K562 (cell line): ENCODE results near the gene NEMP1. TPM values are rescaled to one million over a fixed set of nuclear protein-coding genes. Genes with fewer than 3 reads are reported as not detected.

Source experiments
- ATAC-seq: fragments of 200-7000 bp; cut with Tn5 transposase; 3 replicates; pipeline ENCODE4 v1.9.1; 2020; ENCODE audit warnings: moderate library complexity
- BruUV-seq: library from RNA; stranded (reverse); fragments of 400-500 nt; replicated peaks from 2 replicates; lab custom pipeline; 2021; lab: Mats Ljungman, UMichigan
- CTCF ChIA-PET: fragments of 300-600 bp; formaldehyde crosslinking; extraction: SDS; loops from one replicate; lab custom pipeline; 2021; ENCODE audit warnings: low intra/inter-chr PET ratio; lab: Yijun Ruan, JAX
- POLR2A ChIA-PET: fragments of 300-600, 350-650 bp; sonication (Branson Sonifier 250); formaldehyde crosslinking; extraction: SDS; loops from one replicate; lab custom pipeline; 2021; ENCODE audit warnings: antibody characterized with exemption, inconsistent platforms; lab: Yijun Ruan, JAX
- DNase-seq, 4 experiments: peaks; one replicate each; pipeline versions ENCODE4 v3.0.0 to v3.0.0-alpha.2; 2011 to 2018; ENCODE audit warnings: low spot score in 3 of 4, mixed read lengths in 3 of 4; ENCODE audit errors: extremely low read depth in 1 of 4
- FAIRE-seq: peaks from 2 replicates; lab custom pipeline; 2011; peaks lifted over from hg19 to GRCh38; lab: Jason Lieb, UNC
- H2AFZ ChIP-seq: 2 replicates; pipeline ENCODE4 v1.6.0; 2011; ENCODE audit warnings: low read depth, low read length, control low read depth, inconsistent platforms
- H3K27ac ChIP-seq: fragments of 200-600 bp; 3 replicates; pipeline ENCODE4 v1.8.0; 2011; ENCODE audit warnings: low read depth, mild to moderate bottlenecking, control low read depth, inconsistent platforms, low read length, moderate library complexity, mixed read lengths; ENCODE audit errors: extremely low read depth
- H3K27me3 ChIP-seq, 2 experiments: fragments of 300-600 bp in 1 of 2; 2 replicates in 1 of 2; 3 replicates in 1 of 2; pipeline versions ENCODE4 v1.6.0 to v1.8.0; 2011; ENCODE audit warnings: inconsistent platforms in 2 of 2, low read length in 2 of 2, mild to moderate bottlenecking in 1 of 2, mixed read lengths in 1 of 2, moderate library complexity in 1 of 2; ENCODE audit not compliant: control insufficient read depth in 2 of 2, insufficient read depth in 2 of 2
- H3K36me3 ChIP-seq: fragments of 300-600 bp; 3 replicates; pipeline ENCODE4 v1.8.0; 2011; ENCODE audit warnings: mild to moderate bottlenecking, low read length, inconsistent platforms; ENCODE audit not compliant: control insufficient read depth, insufficient read depth
- H3K4me1 ChIP-seq, 2 experiments: fragments of 200-600 bp in 1 of 2; replicated peaks in 1 of 2; 2 replicates in 1 of 2; 3 replicates in 1 of 2; pipeline versions ENCODE4 v1.5.1 to v1.8.0; 2011; ENCODE audit warnings: inconsistent platforms in 2 of 2, low read length in 2 of 2, mild to moderate bottlenecking in 1 of 2, mixed read lengths in 1 of 2, moderate library complexity in 1 of 2; ENCODE audit not compliant: control insufficient read depth in 2 of 2, insufficient read depth in 2 of 2
- H3K4me2 ChIP-seq: 2 replicates; pipeline ENCODE4 v1.6.1; 2011; ENCODE audit warnings: low read length, control low read depth, inconsistent platforms, mixed read lengths; ENCODE audit not compliant: insufficient read depth
- H3K4me3 ChIP-seq: fragments of 200-600 bp; sonication (generic), shearing (Covaris generic); 2 replicates; pipeline ENCODE4 v1.5.1; 2016; ENCODE audit warnings: control low read depth, inconsistent platforms
- H3K79me2 ChIP-seq: fragments of 200-600 bp; 3 replicates; pipeline ENCODE4 v1.8.0; 2011; ENCODE audit warnings: low read length, inconsistent platforms; ENCODE audit not compliant: control insufficient read depth, insufficient read depth
- H3K9ac ChIP-seq, 2 experiments: 2 replicates each; pipeline versions ENCODE4 v1.6.0 to v1.6.1; 2011; ENCODE audit warnings: low read depth in 2 of 2, low read length in 2 of 2, control low read depth in 1 of 2, inconsistent platforms in 1 of 2, mild to moderate bottlenecking in 1 of 2, mixed read lengths in 1 of 2; ENCODE audit not compliant: insufficient read depth in 1 of 2
- H3K9me1 ChIP-seq: one replicate; pipeline ENCODE4 v1.6.0; 2011; ENCODE audit warnings: inconsistent platforms, mild to moderate bottlenecking, low read length, moderate library complexity; ENCODE audit not compliant: control insufficient read depth, insufficient read depth
- H3K9me3 ChIP-seq: replicated peaks from 2 replicates; pipeline ENCODE4 v1.5.1; 2011; ENCODE audit warnings: low read depth, low read length, inconsistent platforms; ENCODE audit not compliant: control insufficient read depth, insufficient read depth
- H4K20me1 ChIP-seq: replicated peaks from 2 replicates; pipeline ENCODE4 v1.6.1; 2011; ENCODE audit warnings: low read length, inconsistent platforms, mixed read lengths; ENCODE audit not compliant: control insufficient read depth, insufficient read depth
- ATF3 ChIP-seq, 2 experiments: fragments of 450-650 bp in 1 of 2; sonication (generic) in 1 of 2; formaldehyde crosslinking in 1 of 2; IDR thresholded peaks in 1 of 2; conservative IDR thresholded peaks in 1 of 2; 2 replicates each; pipeline versions ENCODE4 v1.6.1 to v1.8.1; 2016 to 2023; ENCODE audit warnings: mild to moderate bottlenecking in 2 of 2, moderate library complexity in 2 of 2, inconsistent platforms in 1 of 2, missing genetic modification reagents in 1 of 2
- CBX5 ChIP-seq: IDR thresholded peaks from 2 replicates; pipeline ENCODE4 v1.6.1; 2014; ENCODE audit warnings: low read depth, borderline replicate concordance
- NR3C1 ChIP-seq: sonication (generic); formaldehyde crosslinking; IDR thresholded peaks from 2 replicates; pipeline ENCODE4 v1.8.1; 2022; ENCODE audit warnings: missing genetic modification reagents
- ZKSCAN8 ChIP-seq: fragments of 200-800 bp; sonication (Bioruptor generic); IDR thresholded peaks from 2 replicates; pipeline ENCODE4 v1.6.1; 2016; ENCODE audit warnings: missing genetic modification characterization, missing compliant biosample characterization
- ZNF518B ChIP-seq: fragments of 250-450 bp; sonication (Bioruptor Pico); IDR thresholded peaks from 2 replicates; pipeline ENCODE4 v1.5.0; 2021; ENCODE audit warnings: mild to moderate bottlenecking, moderate library complexity
- ZNF79 ChIP-seq: fragments of 250-450 bp; sonication (Bioruptor Pico); IDR thresholded peaks from 2 replicates; pipeline ENCODE4 v1.4.0; 2020; ENCODE audit warnings: low read depth, mild to moderate bottlenecking, moderate library complexity
- WGBS: fragments of 100-300 bp; shearing (Covaris generic); methylation state at CpG from one replicate; pipeline ENCODE4 v1.1.6; 2016; ENCODE audit warnings: low coverage, mixed read lengths; ENCODE audit not compliant: insufficient coverage; ENCODE audit errors: missing lambda C conversion rate; 5-methylcytosine and 5-hydroxymethylcytosine counted together
- in situ Hi-C: fragments of 300-500 bp; cut with MboI; formaldehyde crosslinking; loops from 4 replicates; pipeline ENCODE4 v1.15.0; 2018; ENCODE audit warnings: inconsistent platforms, mixed read lengths
- intact Hi-C: fragments of 100-400 bp; cut with micrococcal nuclease; formaldehyde crosslinking; loops from 2 replicates; pipeline ENCODE4 v1.14.2; 2022
- polyA plus RNA-seq, 8 experiments: library from polyadenylated mRNA; depleted of rRNA in 4 of 8; stranded (reverse) in 5 of 8; unstranded in 3 of 8; fragments of >200 nt; fragmentation: Nextera tagmentation in 2 of 8; fragmentation: Illumina TruSeq in 1 of 8; extraction: Ambion mirVana in 2 of 8; extraction: Trizol in 1 of 8; gene quantifications; 2 replicates each; pipeline versions ENCODE4 v1.2.1 to v1.2.3, GENCODE V29; 2011 to 2014; ENCODE audit warnings: inconsistent platforms in 1 of 8, missing spikeins in 1 of 8
- total RNA-seq, 7 experiments: library from RNA; depleted of rRNA in 6 of 7; stranded (reverse); fragments of >200 nt in 6 of 7; fragmentation: Illumina TruSeq in 2 of 7; extraction: Trizol in 2 of 7; gene quantifications; 2 replicates each; pipeline versions ENCODE4 v1.2.1 to v1.2.3, GENCODE V29; 2011 to 2021; ENCODE audit warnings: low replicate concordance in 1 of 7

The NEMP1 gene
- total and polyA plus RNA-seq, 9 of the 15 experiments (the other 6 are each of a cell fraction or from before 2014, with no cell fraction given) = 9.5 to 82.2 (median 41.2) TPM

GRCh38 chr12:57124261-57124877, 45.8 kb upstream of the NEMP1 start (continued):
- TF ChIP-seq ATF3 (IDR thresholded peaks at IDR 0.05) (no peak), ATF3 (CRISPR knock-in tag; conservative IDR thresholded peaks at IDR 0.05) (no peak), ZNF79 (no peak), ZKSCAN8 (CRISPR knock-in tag) (no peak), NR3C1 (CRISPR knock-in tag) (no peak)
- TF ChIP-seq, all 486 proteins: peak for 15

GRCh38 chr12:57123813-57124212, 45.2 kb upstream of the NEMP1 start:
- peaks cover 7% of the 10 kb centered on the region for H3K9me3 ChIP-seq
- no peaks in the 10 kb centered on the region for H3K9me1 ChIP-seq
- ATAC-seq (no peak), DNase-seq (no peak), FAIRE-seq (no peak)
- H3K27me3 ChIP-seq = no peaks in the 10 kb centered on the region
- 0% methylated on average over 2 of the region's 2 CpGs for WGBS
- ChIA-PET CTCF (interaction anchor here (1.5 to 1.7 kb wide), 4 partner anchors 51 to 62 kb away, joined by 4 to 18 read pairs (median 10); no protein-coding TSS in a partner anchor), POLR2A (interaction anchor here (0.7 to 1.4 kb wide), 3 partner anchors 12 to 13 kb away, joined by 3 to 5 read pairs (median 4); partner anchors contain the start of gene STAT6)
- no TSS peak for BruUV-seq
- H4K20me1 ChIP-seq = no peaks in the 10 kb centered on the region
- intact Hi-C loops = loop anchor here (1.0 to 10.0 kb wide), 3 partner anchors 52 to 121 kb away; no protein-coding TSS in a partner anchor
- H3K27ac ChIP-seq = no peak overlapping the region
- no peaks in the 10 kb centered on the region for H3K36me3 ChIP-seq
- H3K79me2 ChIP-seq = no peaks in the 10 kb centered on the region
- 0 out of 2 replicates have a peak, but pooled peaks have one; percentile 41 for TF ChIP-seq CBX5
- TF ChIP-seq ZNF518B (CRISPR knock-in tag) = no peak
- TF ChIP-seq, all 486 proteins: peak for 1
- Histone ChIP-seq H3K4me1 (peaks cover 10 to 21% of the 10 kb centered on the region in 2 experiments), H3K9ac (no peak overlapping the region), H2AFZ (no peak overlapping the region), H3K4me3 (no peak overlapping the region), H3K4me2 (no peak overlapping the region)
- in situ Hi-C loops = loop anchor here (5.0 kb wide), 1 partner anchor 53 kb away; no protein-coding TSS in a partner anchor
